Measurements from ENCODE around the gene EGFL7. TPM values are rescaled to one million over a fixed set of nuclear protein-coding genes. Genes with fewer than 3 reads are reported as not detected.

EGFL7 gene
- total and polyA plus RNA-seq, 4 donors, result 32.1 to 39.7 (median 36.5) TPM

DNA sequence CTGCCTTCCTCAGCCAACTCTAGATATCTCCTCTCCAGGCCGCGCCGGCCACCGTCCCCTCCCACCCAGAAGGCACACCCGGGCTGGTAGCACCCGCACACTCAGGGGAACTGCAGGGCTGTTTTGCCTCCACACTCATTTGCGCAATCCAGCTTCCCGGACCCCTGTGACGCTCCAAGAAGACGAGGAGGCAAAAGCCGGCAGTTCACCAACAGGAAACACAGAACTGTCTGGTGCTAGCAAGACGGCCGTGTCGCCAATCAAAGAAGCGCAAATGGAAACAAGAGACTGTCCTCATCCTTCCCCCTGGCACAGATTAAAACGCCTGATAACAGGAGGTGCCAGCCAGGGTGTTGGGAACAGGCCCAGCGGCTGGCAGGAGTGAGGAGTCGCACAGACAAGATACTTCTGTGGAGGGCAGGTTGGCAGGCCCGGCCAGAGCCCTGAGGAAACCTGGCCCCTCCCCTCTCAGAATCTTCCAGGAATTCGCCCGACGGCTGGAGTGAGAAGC, 16.8 kb downstream of the EGFL7 start:
- WGBS, result 34% methylated on average over 22 of the region's 22 CpGs
- peak overlapping the region in 1 of 2 donors; percentile 41 for H3K9ac ChIP-seq (ENCODE audit: low read depth in 1 of 2, low read length in 2 of 2)
- DNase-seq (ENCODE audit: low spot score), result no peak

More for the DNA sequence above, 16.8 kb downstream of the EGFL7 start:
- Histone ChIP-seq H3K4me1 (ENCODE audit: control insufficient read depth in 4 of 4, insufficient read depth in 4 of 4, low read length in 3 of 4) (peaks cover 46 to 78% (median 63%) of the 10 kb centered on the region in 4 donors), H3K4me3 (ENCODE audit: low read depth in 1 of 3, low read length in 3 of 3) (no peak overlapping the region), H3K36me3 (ENCODE audit: control insufficient read depth in 4 of 4, insufficient read depth in 3 of 4, low read depth in 1 of 4, low read length in 3 of 4) (peaks cover 0 to 5% (median 2%) of the 10 kb centered on the region in 4 donors), H3K9me3 (ENCODE audit: control insufficient read depth in 4 of 4, low read length in 3 of 4) (no peaks in the 10 kb centered on the region), H3K27ac (ENCODE audit: low read depth in 1 of 2, low read length in 2 of 2) (peak overlapping the region; percentile 62 to 73), H3K27me3 (ENCODE audit: control insufficient read depth in 4 of 4, insufficient read depth in 4 of 4, low read length in 3 of 4) (no peaks in the 10 kb centered on the region)
- no peak for TF ChIP-seq FOXA2 (IDR thresholded peaks at IDR 0.05)
- TF ChIP-seq SP1 (IDR thresholded peaks at IDR 0.05), result peak; percentile 9
- peak in 1 of 2 donors; percentile 28 for TF ChIP-seq HNF4A (conservative IDR thresholded peaks at IDR 0.05)
- TF ChIP-seq, protein P1, sequence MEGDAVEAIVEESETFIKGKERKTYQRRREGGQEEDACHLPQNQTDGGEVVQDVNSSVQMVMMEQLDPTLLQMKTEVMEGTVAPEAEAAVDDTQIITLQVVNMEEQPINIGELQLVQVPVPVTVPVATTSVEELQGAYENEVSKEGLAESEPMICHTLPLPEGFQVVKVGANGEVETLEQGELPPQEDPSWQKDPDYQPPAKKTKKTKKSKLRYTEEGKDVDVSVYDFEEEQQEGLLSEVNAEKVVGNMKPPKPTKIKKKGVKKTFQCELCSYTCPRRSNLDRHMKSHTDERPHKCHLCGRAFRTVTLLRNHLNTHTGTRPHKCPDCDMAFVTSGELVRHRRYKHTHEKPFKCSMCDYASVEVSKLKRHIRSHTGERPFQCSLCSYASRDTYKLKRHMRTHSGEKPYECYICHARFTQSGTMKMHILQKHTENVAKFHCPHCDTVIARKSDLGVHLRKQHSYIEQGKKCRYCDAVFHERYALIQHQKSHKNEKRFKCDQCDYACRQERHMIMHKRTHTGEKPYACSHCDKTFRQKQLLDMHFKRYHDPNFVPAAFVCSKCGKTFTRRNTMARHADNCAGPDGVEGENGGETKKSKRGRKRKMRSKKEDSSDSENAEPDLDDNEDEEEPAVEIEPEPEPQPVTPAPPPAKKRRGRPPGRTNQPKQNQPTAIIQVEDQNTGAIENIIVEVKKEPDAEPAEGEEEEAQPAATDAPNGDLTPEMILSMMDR (IDR thresholded peaks at IDR 0.05; ENCODE audit: low read depth, low read length, missing input control), result no peak
- TF ChIP-seq RXRA (IDR thresholded peaks at IDR 0.05), result peak; percentile 28 to 47
- TF ChIP-seq FOXA1 (IDR thresholded peaks at IDR 0.05), result no peak
- TF ChIP-seq, protein P2, sequence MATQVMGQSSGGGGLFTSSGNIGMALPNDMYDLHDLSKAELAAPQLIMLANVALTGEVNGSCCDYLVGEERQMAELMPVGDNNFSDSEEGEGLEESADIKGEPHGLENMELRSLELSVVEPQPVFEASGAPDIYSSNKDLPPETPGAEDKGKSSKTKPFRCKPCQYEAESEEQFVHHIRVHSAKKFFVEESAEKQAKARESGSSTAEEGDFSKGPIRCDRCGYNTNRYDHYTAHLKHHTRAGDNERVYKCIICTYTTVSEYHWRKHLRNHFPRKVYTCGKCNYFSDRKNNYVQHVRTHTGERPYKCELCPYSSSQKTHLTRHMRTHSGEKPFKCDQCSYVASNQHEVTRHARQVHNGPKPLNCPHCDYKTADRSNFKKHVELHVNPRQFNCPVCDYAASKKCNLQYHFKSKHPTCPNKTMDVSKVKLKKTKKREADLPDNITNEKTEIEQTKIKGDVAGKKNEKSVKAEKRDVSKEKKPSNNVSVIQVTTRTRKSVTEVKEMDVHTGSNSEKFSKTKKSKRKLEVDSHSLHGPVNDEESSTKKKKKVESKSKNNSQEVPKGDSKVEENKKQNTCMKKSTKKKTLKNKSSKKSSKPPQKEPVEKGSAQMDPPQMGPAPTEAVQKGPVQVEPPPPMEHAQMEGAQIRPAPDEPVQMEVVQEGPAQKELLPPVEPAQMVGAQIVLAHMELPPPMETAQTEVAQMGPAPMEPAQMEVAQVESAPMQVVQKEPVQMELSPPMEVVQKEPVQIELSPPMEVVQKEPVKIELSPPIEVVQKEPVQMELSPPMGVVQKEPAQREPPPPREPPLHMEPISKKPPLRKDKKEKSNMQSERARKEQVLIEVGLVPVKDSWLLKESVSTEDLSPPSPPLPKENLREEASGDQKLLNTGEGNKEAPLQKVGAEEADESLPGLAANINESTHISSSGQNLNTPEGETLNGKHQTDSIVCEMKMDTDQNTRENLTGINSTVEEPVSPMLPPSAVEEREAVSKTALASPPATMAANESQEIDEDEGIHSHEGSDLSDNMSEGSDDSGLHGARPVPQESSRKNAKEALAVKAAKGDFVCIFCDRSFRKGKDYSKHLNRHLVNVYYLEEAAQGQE (IDR thresholded peaks at IDR 0.05), result no peak
- TF ChIP-seq TAF1 (conservative IDR thresholded peaks at IDR 0.05), result no peak
- TF ChIP-seq RAD21 (IDR thresholded peaks at IDR 0.05), result peak in 1 of 2 donors; percentile 7
- TF ChIP-seq, protein P3, sequence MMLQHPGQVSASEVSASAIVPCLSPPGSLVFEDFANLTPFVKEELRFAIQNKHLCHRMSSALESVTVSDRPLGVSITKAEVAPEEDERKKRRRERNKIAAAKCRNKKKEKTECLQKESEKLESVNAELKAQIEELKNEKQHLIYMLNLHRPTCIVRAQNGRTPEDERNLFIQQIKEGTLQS (IDR thresholded peaks at IDR 0.05), result no peak
- TF ChIP-seq ZBTB33 (IDR thresholded peaks at IDR 0.05), result no peak
- TF ChIP-seq NR2F2 (IDR thresholded peaks at IDR 0.05), result no peak
- TF ChIP-seq, protein P4, sequence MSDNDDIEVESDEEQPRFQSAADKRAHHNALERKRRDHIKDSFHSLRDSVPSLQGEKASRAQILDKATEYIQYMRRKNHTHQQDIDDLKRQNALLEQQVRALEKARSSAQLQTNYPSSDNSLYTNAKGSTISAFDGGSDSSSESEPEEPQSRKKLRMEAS (IDR thresholded peaks at IDR 0.05), result no peak
- no peak for TF ChIP-seq YY1 (IDR thresholded peaks at IDR 0.05)
- TF ChIP-seq EGR1 (IDR thresholded peaks at IDR 0.05; ENCODE audit: low read depth in 2 of 2), result no peak
- TF ChIP-seq GABPA (IDR thresholded peaks at IDR 0.05 in 1 of 2, conservative IDR thresholded peaks at IDR 0.05 in 1 of 2), result no peak
- TF ChIP-seq HNF4G (IDR thresholded peaks at IDR 0.05), result no peak
- no peak for TF ChIP-seq JUND (IDR thresholded peaks at IDR 0.05)
